Measurements from ENCODE around the gene ADGRV1.

- no peak for TF ChIP-seq CTCF (IDR thresholded peaks at IDR 0.05; ENCODE audit: insufficient read depth, low read depth, low read length)
- no peak for TF ChIP-seq EZH2 (IDR thresholded peaks at IDR 0.05; ENCODE audit: insufficient read depth, low read length)
These were observed 532.4 kb downstream of the ADGRV1 start for GRCh38 chr5:91090995-91091394.
